ENCODE results near the gene SRSF11. TPM values are rescaled to one million over a fixed set of nuclear protein-coding genes. Genes with fewer than 3 reads are reported as not detected.

Gene SRSF11
- total RNA-seq, 3 donors from 2014 or later (not counting 1 experiment from before 2014, with no cell fraction given) = 347 to 374 (median 359) TPM

DNA sequence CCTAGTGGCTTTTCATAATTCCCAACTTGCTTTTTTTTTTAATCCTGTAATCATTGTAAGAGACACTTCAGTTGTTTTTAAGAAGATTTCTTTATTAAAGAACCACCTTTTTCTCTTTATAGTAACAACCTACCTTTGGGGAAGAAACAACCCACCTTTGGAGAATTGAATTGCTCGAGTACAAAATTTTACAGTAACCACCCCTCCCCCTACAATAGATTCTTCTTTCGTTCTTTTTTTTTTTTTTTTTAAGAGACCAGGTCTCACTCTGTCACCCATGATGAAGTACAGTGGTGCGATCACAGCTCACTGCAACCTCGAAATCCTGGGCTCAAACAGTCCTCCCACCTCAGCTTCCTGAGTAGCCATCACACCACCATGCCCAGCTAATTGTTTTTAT lies 13.7 kb upstream of the SRSF11 start:
- H3K36me3 Mint-ChIP-seq = no peaks in the 10 kb centered on the region
- Histone ChIP-seq H3K27me3 (ENCODE audit: control insufficient read depth, insufficient read depth, low read length) (no peaks in the 10 kb centered on the region), H3K4me3 (ENCODE audit: low read length) (no peak overlapping the region), H3K27ac (ENCODE audit: low read length) (no peak overlapping the region), H3K9me3 (ENCODE audit: control insufficient read depth, insufficient read depth, low read length) (no peaks in the 10 kb centered on the region), H3K4me1 (ENCODE audit: control insufficient read depth, insufficient read depth, low read length) (peaks cover 21% of the 10 kb centered on the region), H3K36me3 (ENCODE audit: control insufficient read depth, insufficient read depth, low read length) (peaks cover 5% of the 10 kb centered on the region)
- no peaks in the 10 kb centered on the region for H3K9me3 Mint-ChIP-seq
- peak overlapping the region; percentile 97 for H3K4me3 Mint-ChIP-seq
- 85% methylated on average over 4 of the region's 4 CpGs for WGBS (ENCODE audit: insufficient coverage)
- intact Hi-C loops (cut with micrococcal nuclease) = loop anchor here (5.0 kb wide), 1 partner anchor 145 kb away; the partner anchor contains the start of gene ANKRD13C
- no peak for ATAC-seq
- peaks cover 39 to 56% of the 10 kb centered on the region in 2 donors for H3K4me1 Mint-ChIP-seq
- peak overlapping the region; percentile 98 to 99 for H3K27ac Mint-ChIP-seq
- no peak for TF ChIP-seq CTCF (IDR thresholded peaks at IDR 0.05)
- DNase-seq = no peak
- no peaks in the 10 kb centered on the region for H3K27me3 Mint-ChIP-seq (ENCODE audit: low read depth in 2 of 2)

- peaks cover 18% of the 10 kb centered on the region for H3K4me1 ChIP-seq (ENCODE audit: control insufficient read depth, insufficient read depth, low read length)
- no peak for TF ChIP-seq CTCF (IDR thresholded peaks at IDR 0.05)
- peaks cover 11% of the 10 kb centered on the region for H3K36me3 ChIP-seq (ENCODE audit: control insufficient read depth, insufficient read depth, low read length)
- no peaks in the 10 kb centered on the region for H3K27me3 Mint-ChIP-seq (ENCODE audit: low read depth in 2 of 2)
- no peak overlapping the region for H3K4me3 Mint-ChIP-seq
- no peaks in the 10 kb centered on the region for H3K9me3 Mint-ChIP-seq
- no peaks in the 10 kb centered on the region for H3K9me3 ChIP-seq (ENCODE audit: control insufficient read depth, insufficient read depth, low read length)
- H3K27ac Mint-ChIP-seq = peak overlapping the region in 1 of 2 donors; percentile 99
- H3K36me3 Mint-ChIP-seq = no peaks in the 10 kb centered on the region
- intact Hi-C loops (cut with micrococcal nuclease) = loop anchor here (5.0 kb wide), 1 partner anchor 144 kb away; the partner anchor contains the start of gene ANKRD13C
- H3K4me1 Mint-ChIP-seq = peaks cover 39 to 50% of the 10 kb centered on the region in 2 donors
- H3K4me3 ChIP-seq (ENCODE audit: low read length) = no peak overlapping the region
- ATAC-seq (no peak), DNase-seq (no peak)
- 98% methylated on average over 6 of the region's 7 CpGs for WGBS (ENCODE audit: insufficient coverage)
- H3K27me3 ChIP-seq (ENCODE audit: control insufficient read depth, insufficient read depth, low read length) = no peaks in the 10 kb centered on the region
- H3K27ac ChIP-seq (ENCODE audit: low read length) = no peak overlapping the region
Observed at GRCh38 chr1:70208292-70208691, 12.9 kb upstream of the SRSF11 start.

GRCh38 chr1:70210820-70211219 lies 10.4 kb upstream of the SRSF11 start:
- DNase-seq (no peak), ATAC-seq (no peak)
- Histone ChIP-seq H3K36me3 (ENCODE audit: control insufficient read depth, insufficient read depth, low read length) (peaks cover 18% of the 10 kb centered on the region), H3K27me3 (ENCODE audit: control insufficient read depth, insufficient read depth, low read length) (no peaks in the 10 kb centered on the region), H3K4me3 (ENCODE audit: low read length) (no peak overlapping the region), H3K4me1 (ENCODE audit: control insufficient read depth, insufficient read depth, low read length) (peaks cover 13% of the 10 kb centered on the region), H3K9me3 (ENCODE audit: control insufficient read depth, insufficient read depth, low read length) (no peaks in the 10 kb centered on the region), H3K27ac (ENCODE audit: low read length) (no peak overlapping the region)
- Mint-ChIP-seq H3K4me3 (no peak overlapping the region), H3K4me1 (peaks cover 19 to 25% of the 10 kb centered on the region in 2 donors), H3K27ac (no peak overlapping the region), H3K27me3 (ENCODE audit: low read depth in 2 of 2) (no peaks in the 10 kb centered on the region), H3K9me3 (no peaks in the 10 kb centered on the region), H3K36me3 (no peaks in the 10 kb centered on the region)
- no CpG with 5 or more reads among the region's 1 CpG for WGBS (ENCODE audit: insufficient coverage)
- intact Hi-C loops (cut with micrococcal nuclease) = no loop called here
- no peak for TF ChIP-seq CTCF (IDR thresholded peaks at IDR 0.05)

DNA sequence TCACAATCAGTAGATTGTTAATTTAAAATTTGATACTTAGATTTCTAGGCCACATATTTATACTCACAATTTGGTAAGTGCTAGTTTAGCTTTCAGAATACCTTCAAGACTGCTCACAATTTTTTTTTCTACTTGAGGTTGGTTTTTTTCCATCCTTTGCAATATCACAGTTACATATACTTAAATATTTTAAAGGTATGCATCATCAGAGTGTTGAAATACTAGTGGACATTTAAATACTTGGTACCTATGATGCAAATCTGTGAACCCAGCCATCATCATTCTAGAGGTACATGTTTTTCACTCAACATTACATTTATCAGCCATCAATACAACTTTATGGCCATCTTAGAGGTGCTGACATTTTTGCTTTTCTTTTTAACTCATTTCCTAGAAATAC lies 9.6 kb upstream of the SRSF11 start:
- Mint-ChIP-seq H3K9me3 (no peaks in the 10 kb centered on the region), H3K36me3 (no peaks in the 10 kb centered on the region), H3K4me3 (no peak overlapping the region), H3K27me3 (ENCODE audit: low read depth in 2 of 2) (no peaks in the 10 kb centered on the region), H3K27ac (peak overlapping the region in 1 of 2 donors; percentile 31), H3K4me1 (peaks cover 15 to 18% of the 10 kb centered on the region in 2 donors)
- DNase-seq (no peak), ATAC-seq (no peak)
- no peak overlapping the region for H3K4me3 ChIP-seq (ENCODE audit: low read length)
- H3K27ac ChIP-seq (ENCODE audit: low read length) = no peak overlapping the region
- H3K27me3 ChIP-seq (ENCODE audit: control insufficient read depth, insufficient read depth, low read length) = no peaks in the 10 kb centered on the region
- no peaks in the 10 kb centered on the region for H3K9me3 ChIP-seq (ENCODE audit: control insufficient read depth, insufficient read depth, low read length)
- peaks cover 13% of the 10 kb centered on the region for H3K4me1 ChIP-seq (ENCODE audit: control insufficient read depth, insufficient read depth, low read length)
- peaks cover 21% of the 10 kb centered on the region for H3K36me3 ChIP-seq (ENCODE audit: control insufficient read depth, insufficient read depth, low read length)
- no peak for TF ChIP-seq CTCF (IDR thresholded peaks at IDR 0.05)
- intact Hi-C loops (cut with micrococcal nuclease) = no loop called here
